Measurements from ENCODE around the gene STAU1.
"Not testable (repeated sequence)": the region's sequence is repeated elsewhere in the genome, so short reads cannot be mapped to it uniquely, and the experiment has no call there.

STAU1 gene

GRCh38 chr20:49104979-49105547, 83.1 kb downstream of the STAU1 start:
- not testable (repeated sequence) for H3K27me3 ChIP-seq (ENCODE audit: control insufficient read depth, insufficient read depth, low read length); H3K4me3 ChIP-seq (ENCODE audit: low read depth, low read length); H3K4me1 ChIP-seq (ENCODE audit: control insufficient read depth, insufficient read depth, low read length); H3K9me3 ChIP-seq (ENCODE audit: control insufficient read depth, insufficient read depth, low read length); H3K9ac ChIP-seq (ENCODE audit: low read depth, low read length)
- H3K36me3 ChIP-seq (ENCODE audit: control insufficient read depth, insufficient read depth, low read length): peaks cover 19% of the 10 kb centered on the region

- H3K4me1 ChIP-seq (ENCODE audit: control insufficient read depth, insufficient read depth, low read length): no peaks in the 10 kb centered on the region
- no peak overlapping the region for H3K9ac ChIP-seq (ENCODE audit: low read depth, low read length)
- no peak overlapping the region for H3K4me3 ChIP-seq (ENCODE audit: low read depth, low read length)
- H3K36me3 ChIP-seq (ENCODE audit: control insufficient read depth, insufficient read depth, low read length): peaks cover 19% of the 10 kb centered on the region
- no peaks in the 10 kb centered on the region for H3K27me3 ChIP-seq (ENCODE audit: control insufficient read depth, insufficient read depth, low read length)
- H3K9me3 ChIP-seq (ENCODE audit: control insufficient read depth, insufficient read depth, low read length): no peaks in the 10 kb centered on the region
Observed at GRCh38 chr20:49104365-49104648, 83.8 kb downstream of the STAU1 start.

GRCh38 chr20:49103647-49104364, 84.3 kb downstream of the STAU1 start:
- no peak overlapping the region for H3K9ac ChIP-seq (ENCODE audit: low read depth, low read length)
- H3K9me3 ChIP-seq (ENCODE audit: control insufficient read depth, insufficient read depth, low read length): no peaks in the 10 kb centered on the region
- H3K36me3 ChIP-seq (ENCODE audit: control insufficient read depth, insufficient read depth, low read length): peaks cover 22% of the 10 kb centered on the region
- H3K4me1 ChIP-seq (ENCODE audit: control insufficient read depth, insufficient read depth, low read length): no peaks in the 10 kb centered on the region
- no peaks in the 10 kb centered on the region for H3K27me3 ChIP-seq (ENCODE audit: control insufficient read depth, insufficient read depth, low read length)
- H3K4me3 ChIP-seq (ENCODE audit: low read depth, low read length): no peak overlapping the region

- Histone ChIP-seq H3K9ac (ENCODE audit: low read depth, low read length) (no peak overlapping the region), H3K27me3 (ENCODE audit: control insufficient read depth, insufficient read depth, low read length) (no peaks in the 10 kb centered on the region), H3K4me3 (ENCODE audit: low read depth, low read length) (no peak overlapping the region), H3K36me3 (ENCODE audit: control insufficient read depth, insufficient read depth, low read length) (peaks cover 23% of the 10 kb centered on the region), H3K4me1 (ENCODE audit: control insufficient read depth, insufficient read depth, low read length) (no peaks in the 10 kb centered on the region), H3K9me3 (ENCODE audit: control insufficient read depth, insufficient read depth, low read length) (no peaks in the 10 kb centered on the region)
Observed at GRCh38 chr20:49103019-49103418, 85.1 kb downstream of the STAU1 start.

- no peaks in the 10 kb centered on the region for H3K9me3 ChIP-seq (ENCODE audit: control insufficient read depth, insufficient read depth, low read length)
- H3K27me3 ChIP-seq (ENCODE audit: control insufficient read depth, insufficient read depth, low read length): no peaks in the 10 kb centered on the region
- H3K4me1 ChIP-seq (ENCODE audit: control insufficient read depth, insufficient read depth, low read length): no peaks in the 10 kb centered on the region
- peaks cover 27% of the 10 kb centered on the region for H3K36me3 ChIP-seq (ENCODE audit: control insufficient read depth, insufficient read depth, low read length)
- no peak overlapping the region for H3K9ac ChIP-seq (ENCODE audit: low read depth, low read length)
- H3K4me3 ChIP-seq (ENCODE audit: low read depth, low read length): no peak overlapping the region
Observed at GRCh38 chr20:49100972-49101371, 87.2 kb downstream of the STAU1 start.

GRCh38 chr20:49100292-49100691, 87.8 kb downstream of the STAU1 start:
- H3K27me3 ChIP-seq (ENCODE audit: control insufficient read depth, insufficient read depth, low read length); H3K9ac ChIP-seq (ENCODE audit: low read depth, low read length); H3K9me3 ChIP-seq (ENCODE audit: control insufficient read depth, insufficient read depth, low read length); H3K4me3 ChIP-seq (ENCODE audit: low read depth, low read length); H3K4me1 ChIP-seq (ENCODE audit: control insufficient read depth, insufficient read depth, low read length): not testable (repeated sequence)
- H3K36me3 ChIP-seq (ENCODE audit: control insufficient read depth, insufficient read depth, low read length): peaks cover 27% of the 10 kb centered on the region

GRCh38 chr20:49099011-49099410, 89.1 kb downstream of the STAU1 start:
- Histone ChIP-seq H3K36me3 (ENCODE audit: control insufficient read depth, insufficient read depth, low read length) (peaks cover 32% of the 10 kb centered on the region), H3K4me1 (ENCODE audit: control insufficient read depth, insufficient read depth, low read length) (no peaks in the 10 kb centered on the region), H3K4me3 (ENCODE audit: low read depth, low read length) (no peak overlapping the region), H3K9me3 (ENCODE audit: control insufficient read depth, insufficient read depth, low read length) (no peaks in the 10 kb centered on the region), H3K9ac (ENCODE audit: low read depth, low read length) (no peak overlapping the region), H3K27me3 (ENCODE audit: control insufficient read depth, insufficient read depth, low read length) (no peaks in the 10 kb centered on the region)

- no peaks in the 10 kb centered on the region for H3K9me3 ChIP-seq (ENCODE audit: control insufficient read depth, insufficient read depth, low read length)
- peaks cover 32% of the 10 kb centered on the region for H3K36me3 ChIP-seq (ENCODE audit: control insufficient read depth, insufficient read depth, low read length)
- H3K4me1 ChIP-seq (ENCODE audit: control insufficient read depth, insufficient read depth, low read length): no peaks in the 10 kb centered on the region
- H3K27me3 ChIP-seq (ENCODE audit: control insufficient read depth, insufficient read depth, low read length): no peaks in the 10 kb centered on the region
- no peak overlapping the region for H3K9ac ChIP-seq (ENCODE audit: low read depth, low read length)
- H3K4me3 ChIP-seq (ENCODE audit: low read depth, low read length): no peak overlapping the region
Observed at GRCh38 chr20:49098136-49098535, 90.0 kb downstream of the STAU1 start.

GRCh38 chr20:49097159-49097558, 91.0 kb downstream of the STAU1 start:
- Histone ChIP-seq H3K4me1 (ENCODE audit: control insufficient read depth, insufficient read depth, low read length) (no peaks in the 10 kb centered on the region), H3K9me3 (ENCODE audit: control insufficient read depth, insufficient read depth, low read length) (no peaks in the 10 kb centered on the region), H3K36me3 (ENCODE audit: control insufficient read depth, insufficient read depth, low read length) (peaks cover 27% of the 10 kb centered on the region), H3K9ac (ENCODE audit: low read depth, low read length) (no peak overlapping the region), H3K27me3 (ENCODE audit: control insufficient read depth, insufficient read depth, low read length) (no peaks in the 10 kb centered on the region), H3K4me3 (ENCODE audit: low read depth, low read length) (no peak overlapping the region)

- H3K4me3 ChIP-seq (ENCODE audit: low read depth, low read length): no peak overlapping the region
Observed at GRCh38 chr20:49096203-49096730, 91.9 kb downstream of the STAU1 start.

GRCh38 chr20:49091762-49092161, 96.4 kb downstream of the STAU1 start:
- Histone ChIP-seq H3K9ac (ENCODE audit: low read depth, low read length) (no peak overlapping the region), H3K9me3 (ENCODE audit: control insufficient read depth, insufficient read depth, low read length) (no peaks in the 10 kb centered on the region), H3K4me3 (ENCODE audit: low read depth, low read length) (no peak overlapping the region), H3K4me1 (ENCODE audit: control insufficient read depth, insufficient read depth, low read length) (no peaks in the 10 kb centered on the region), H3K27me3 (ENCODE audit: control insufficient read depth, insufficient read depth, low read length) (no peaks in the 10 kb centered on the region), H3K36me3 (ENCODE audit: control insufficient read depth, insufficient read depth, low read length) (peaks cover 36% of the 10 kb centered on the region)

More at GRCh38 chr20:49096203-49096730, 91.9 kb downstream of the STAU1 start:
- H3K27me3 ChIP-seq (ENCODE audit: control insufficient read depth, insufficient read depth, low read length): no peaks in the 10 kb centered on the region
- H3K4me1 ChIP-seq (ENCODE audit: control insufficient read depth, insufficient read depth, low read length): no peaks in the 10 kb centered on the region
- no peak overlapping the region for H3K9ac ChIP-seq (ENCODE audit: low read depth, low read length)
- peaks cover 23% of the 10 kb centered on the region for H3K36me3 ChIP-seq (ENCODE audit: control insufficient read depth, insufficient read depth, low read length)
- no peaks in the 10 kb centered on the region for H3K9me3 ChIP-seq (ENCODE audit: control insufficient read depth, insufficient read depth, low read length)

- H3K27me3 ChIP-seq (ENCODE audit: control insufficient read depth, insufficient read depth, low read length): no peaks in the 10 kb centered on the region
- no peak overlapping the region for H3K9ac ChIP-seq (ENCODE audit: low read depth, low read length)
- no peaks in the 10 kb centered on the region for H3K9me3 ChIP-seq (ENCODE audit: control insufficient read depth, insufficient read depth, low read length)
- no peaks in the 10 kb centered on the region for H3K4me1 ChIP-seq (ENCODE audit: control insufficient read depth, insufficient read depth, low read length)
- H3K4me3 ChIP-seq (ENCODE audit: low read depth, low read length): no peak overlapping the region
- peaks cover 31% of the 10 kb centered on the region for H3K36me3 ChIP-seq (ENCODE audit: control insufficient read depth, insufficient read depth, low read length)
Observed at GRCh38 chr20:49091104-49091503, 97.0 kb downstream of the STAU1 start.

Measured in iPS-15b (cell line).